ENCODE data around the gene USP27X. TPM values are rescaled to one million over a fixed set of nuclear protein-coding genes. Genes with fewer than 3 reads are reported as not detected.

USP27X gene
- total RNA-seq, 1 donor from 2014 or later = 1.2 TPM

- no peaks in the 10 kb centered on the region for H3K4me1 Mint-ChIP-seq (ENCODE audit: low read depth)
- no peaks in the 10 kb centered on the region for H3K9me3 Mint-ChIP-seq
- H3K4me3 Mint-ChIP-seq = no peak overlapping the region
- peaks cover 5% of the 10 kb centered on the region for H3K27me3 Mint-ChIP-seq (ENCODE audit: insufficient read depth)
- no peak overlapping the region for H3K27ac Mint-ChIP-seq
- intact Hi-C loops (cut with micrococcal nuclease) = no loop called here
- H3K36me3 Mint-ChIP-seq (ENCODE audit: low read depth) = no peaks in the 10 kb centered on the region
- DNase-seq (ENCODE audit: low spot score) = no peak
Measured at GRCh38 chrX:49860867-49861535, 18.3 kb upstream of the USP27X start.

GRCh38 chrX:49862093-49862492 is 17.2 kb upstream of the USP27X start:
- no peak for DNase-seq (ENCODE audit: low spot score)
- Mint-ChIP-seq H3K27me3 (ENCODE audit: insufficient read depth) (peaks cover 7% of the 10 kb centered on the region), H3K36me3 (ENCODE audit: low read depth) (no peaks in the 10 kb centered on the region), H3K27ac (no peak overlapping the region), H3K4me1 (ENCODE audit: low read depth) (no peaks in the 10 kb centered on the region), H3K9me3 (no peaks in the 10 kb centered on the region), H3K4me3 (no peak overlapping the region)
- intact Hi-C loops (cut with micrococcal nuclease) = no loop called here

- Mint-ChIP-seq H3K36me3 (ENCODE audit: low read depth) (no peaks in the 10 kb centered on the region), H3K27ac (no peak overlapping the region), H3K27me3 (ENCODE audit: insufficient read depth) (peaks cover 3% of the 10 kb centered on the region), H3K4me1 (ENCODE audit: low read depth) (no peaks in the 10 kb centered on the region), H3K9me3 (no peaks in the 10 kb centered on the region), H3K4me3 (no peak overlapping the region)
- no peak for DNase-seq (ENCODE audit: low spot score)
- intact Hi-C loops (cut with micrococcal nuclease) = no loop called here
Measured at GRCh38 chrX:49868739-49869138, 10.5 kb upstream of the USP27X start.

GRCh38 chrX:49876750-49877149 is 2.5 kb upstream of the USP27X start:
- no peak overlapping the region for H3K27ac Mint-ChIP-seq
- H3K9me3 Mint-ChIP-seq = no peaks in the 10 kb centered on the region
- intact Hi-C loops (cut with micrococcal nuclease) = loop anchor here (2.0 to 5.0 kb wide), 3 partner anchors 116 to 684 kb away; no protein-coding TSS in a partner anchor
- DNase-seq (ENCODE audit: low spot score) = no peak
- H3K27me3 Mint-ChIP-seq (ENCODE audit: insufficient read depth) = peaks cover 1% of the 10 kb centered on the region
- no peaks in the 10 kb centered on the region for H3K36me3 Mint-ChIP-seq (ENCODE audit: low read depth)
- peaks cover 15% of the 10 kb centered on the region for H3K4me1 Mint-ChIP-seq (ENCODE audit: low read depth)
- H3K4me3 Mint-ChIP-seq = peak overlapping the region; percentile 2

GRCh38 chrX:49877397-49878101 is 1.7 kb upstream of the USP27X start:
- Mint-ChIP-seq H3K4me1 (ENCODE audit: low read depth) (peaks cover 15% of the 10 kb centered on the region), H3K36me3 (ENCODE audit: low read depth) (no peaks in the 10 kb centered on the region), H3K27ac (no peak overlapping the region), H3K27me3 (ENCODE audit: insufficient read depth) (peaks cover 1% of the 10 kb centered on the region), H3K9me3 (no peaks in the 10 kb centered on the region), H3K4me3 (no peak overlapping the region)
- no peak for DNase-seq (ENCODE audit: low spot score)
- intact Hi-C loops (cut with micrococcal nuclease) = loop anchor here (2.0 to 5.0 kb wide), 4 partner anchors 45 to 685 kb away; partner anchors contain the start of gene CLCN5

GRCh38 chrX:49878128-49878833 is 1.0 kb upstream of the USP27X start:
- H3K9me3 Mint-ChIP-seq = no peaks in the 10 kb centered on the region
- no peak overlapping the region for H3K27ac Mint-ChIP-seq
- peaks cover 1% of the 10 kb centered on the region for H3K27me3 Mint-ChIP-seq (ENCODE audit: insufficient read depth)
- no peak for DNase-seq (ENCODE audit: low spot score)
- H3K36me3 Mint-ChIP-seq (ENCODE audit: low read depth) = no peaks in the 10 kb centered on the region
- H3K4me1 Mint-ChIP-seq (ENCODE audit: low read depth) = peaks cover 15% of the 10 kb centered on the region
- intact Hi-C loops (cut with micrococcal nuclease) = loop anchor here (2.0 to 5.0 kb wide), 2 partner anchors 45 to 586 kb away; partner anchors contain the start of gene CLCN5
- peak overlapping the region; percentile 71 for H3K4me3 Mint-ChIP-seq

GRCh38 chrX:49879656-49880277 is 483 bp downstream of the USP27X start:
- Mint-ChIP-seq H3K27ac (peak overlapping the region; percentile 71), H3K4me3 (peak overlapping the region; percentile 80), H3K4me1 (ENCODE audit: low read depth) (peaks cover 21% of the 10 kb centered on the region), H3K27me3 (ENCODE audit: insufficient read depth) (no peaks in the 10 kb centered on the region), H3K36me3 (ENCODE audit: low read depth) (no peaks in the 10 kb centered on the region), H3K9me3 (no peaks in the 10 kb centered on the region)
- intact Hi-C loops (cut with micrococcal nuclease) = loop anchor here (2.0 to 10.0 kb wide), 3 partner anchors 43 to 705 kb away; partner anchors contain the start of gene CLCN5
- DNase-seq (ENCODE audit: low spot score) = no peak

- H3K27ac Mint-ChIP-seq = no peak overlapping the region
- H3K36me3 Mint-ChIP-seq (ENCODE audit: low read depth) = no peaks in the 10 kb centered on the region
- H3K4me3 Mint-ChIP-seq = peak overlapping the region; percentile 19
- intact Hi-C loops (cut with micrococcal nuclease) = loop anchor here (10.0 kb wide), 1 partner anchor 704 kb away; no protein-coding TSS in a partner anchor
- no peaks in the 10 kb centered on the region for H3K9me3 Mint-ChIP-seq
- H3K4me1 Mint-ChIP-seq (ENCODE audit: low read depth) = peaks cover 21% of the 10 kb centered on the region
- DNase-seq (ENCODE audit: low spot score) = no peak
- H3K27me3 Mint-ChIP-seq (ENCODE audit: insufficient read depth) = no peaks in the 10 kb centered on the region
Measured at GRCh38 chrX:49880668-49881067, 1.4 kb downstream of the USP27X start.

- H3K36me3 Mint-ChIP-seq (ENCODE audit: low read depth) = no peaks in the 10 kb centered on the region
- H3K4me1 Mint-ChIP-seq (ENCODE audit: low read depth) = peaks cover 10% of the 10 kb centered on the region
- H3K27ac Mint-ChIP-seq = no peak overlapping the region
- H3K27me3 Mint-ChIP-seq (ENCODE audit: insufficient read depth) = no peaks in the 10 kb centered on the region
- peak; percentile 16 for DNase-seq (ENCODE audit: low spot score)
- H3K4me3 Mint-ChIP-seq = no peak overlapping the region
- no peaks in the 10 kb centered on the region for H3K9me3 Mint-ChIP-seq
- intact Hi-C loops (cut with micrococcal nuclease) = loop anchor here (1.0 to 10.0 kb wide), 2 partner anchors 320 to 700 kb away; partner anchors contain the start of gene CCNB3
Measured at GRCh38 chrX:49884290-49884862, 5.1 kb downstream of the USP27X start.

- Mint-ChIP-seq H3K27ac (no peak overlapping the region), H3K27me3 (ENCODE audit: insufficient read depth) (peaks cover 4% of the 10 kb centered on the region), H3K9me3 (peaks cover 11% of the 10 kb centered on the region), H3K4me3 (no peak overlapping the region), H3K36me3 (ENCODE audit: low read depth) (no peaks in the 10 kb centered on the region), H3K4me1 (ENCODE audit: low read depth) (no peaks in the 10 kb centered on the region)
- intact Hi-C loops (cut with micrococcal nuclease) = no loop called here
- no peak for DNase-seq (ENCODE audit: low spot score)
Measured at GRCh38 chrX:49892542-49892941, 13.3 kb downstream of the USP27X start.

GRCh38 chrX:49896951-49897350 is 17.7 kb downstream of the USP27X start:
- no peak overlapping the region for H3K4me3 Mint-ChIP-seq
- peaks cover 12% of the 10 kb centered on the region for H3K9me3 Mint-ChIP-seq
- no peaks in the 10 kb centered on the region for H3K36me3 Mint-ChIP-seq (ENCODE audit: low read depth)
- no peak for DNase-seq (ENCODE audit: low spot score)
- H3K4me1 Mint-ChIP-seq (ENCODE audit: low read depth) = no peaks in the 10 kb centered on the region
- H3K27me3 Mint-ChIP-seq (ENCODE audit: insufficient read depth) = peaks cover 3% of the 10 kb centered on the region
- H3K27ac Mint-ChIP-seq = no peak overlapping the region
- intact Hi-C loops (cut with micrococcal nuclease) = no loop called here

GRCh38 chrX:49901048-49901447 is 21.8 kb downstream of the USP27X start:
- Mint-ChIP-seq H3K4me1 (ENCODE audit: low read depth) (no peaks in the 10 kb centered on the region), H3K4me3 (no peak overlapping the region), H3K27me3 (ENCODE audit: insufficient read depth) (peaks cover 11% of the 10 kb centered on the region), H3K36me3 (ENCODE audit: low read depth) (no peaks in the 10 kb centered on the region), H3K9me3 (peaks cover 12% of the 10 kb centered on the region), H3K27ac (no peak overlapping the region)
- intact Hi-C loops (cut with micrococcal nuclease) = no loop called here
- no peak for DNase-seq (ENCODE audit: low spot score)

All from activated T-helper 1 cell treated with anti-CD3 and anti-CD28 coated beads, Interleukin-12 subunit alpha, Interleukin-12 subunit beta, Interleukin-2, Interleukin-4 antibody, amounts not matched to agents 30 ng/mL and 10 ng/mL and 1 ng/mL, durations not matched to agents 14 hours and 24 hours and 36 hours (primary cell).